Lung (tissue), 12 donors: Measurements from ENCODE around the gene MTA3. TPM values are rescaled to one million over a fixed set of nuclear protein-coding genes. Genes with fewer than 3 reads are reported as not detected.
A peak's percentile ranks its signal among the peaks of the same experiment; 100 is the strongest.

Experiments
- ATAC-seq: fragments of 200-7000 bp; cut with Tn5 transposase; one replicate; pipeline ENCODE4 v1.9.1; 2020; ENCODE audit warnings: moderate number of reproducible peaks; ENCODE audit not compliant: insufficient read depth, low FRiP score
- DNase-seq, 3 donors: peaks; one replicate each; pipeline ENCODE4 v3.0.0-alpha.2; 2013 to 2017
- H3K27ac ChIP-seq, 2 donors: one replicate each; pipeline ENCODE4 v1.5.1; 2013; ENCODE audit warnings: mild to moderate bottlenecking in 2 of 2, moderate library complexity in 2 of 2, control low read depth in 1 of 2, inconsistent platforms in 1 of 2, low read depth in 1 of 2, low read length in 1 of 2
- H3K27me3 ChIP-seq, 3 donors: one replicate each; pipeline ENCODE4 v1.5.1; 2013; ENCODE audit warnings: low read length in 2 of 3; ENCODE audit not compliant: control insufficient read depth in 3 of 3, insufficient read depth in 3 of 3
- H3K36me3 ChIP-seq, 4 donors: one replicate each; pipeline ENCODE4 v1.5.1; 2013; ENCODE audit warnings: low read length in 4 of 4, mild to moderate bottlenecking in 1 of 4, moderate library complexity in 1 of 4; ENCODE audit not compliant: control insufficient read depth in 4 of 4, insufficient read depth in 4 of 4
- H3K4me1 ChIP-seq, 5 donors: one replicate each; pipeline ENCODE4 v1.5.1; 2013; ENCODE audit warnings: low read length in 5 of 5, mild to moderate bottlenecking in 2 of 5, moderate library complexity in 1 of 5; ENCODE audit not compliant: control insufficient read depth in 5 of 5, insufficient read depth in 5 of 5
- H3K4me3 ChIP-seq: one replicate; pipeline ENCODE4 v1.5.1; 2013; ENCODE audit warnings: mild to moderate bottlenecking, control low read depth, moderate library complexity
- H3K9ac ChIP-seq, 2 donors: one replicate each; pipeline ENCODE4 v1.5.1; 2013; ENCODE audit warnings: low read length in 2 of 2, control low read depth in 1 of 2; ENCODE audit not compliant: insufficient read depth in 1 of 2
- H3K9me3 ChIP-seq, 4 donors: one replicate each; pipeline ENCODE4 v1.5.1; 2013; ENCODE audit warnings: low read length in 3 of 4, mild to moderate bottlenecking in 1 of 4, moderate library complexity in 1 of 4; ENCODE audit not compliant: control insufficient read depth in 4 of 4, insufficient read depth in 3 of 4
- WGBS, 2 donors: extraction: QIAGEN DNeasy Blood & Tissue Kit; methylation state at CpG; one replicate each; pipeline ENCODE4 v1.1.7; 2013; 5-methylcytosine and 5-hydroxymethylcytosine counted together
- polyA plus RNA-seq, 2 donors: library from polyadenylated mRNA; stranded (reverse); fragments of 200-250 nt; gene quantifications; one replicate each; pipeline ENCODE4 v1.2.1, GENCODE V29; 2013
- total RNA-seq, 2 donors: library from RNA; depleted of rRNA in 1 of 2; stranded (reverse); fragments of >200 nt in 1 of 2; gene quantifications; one replicate each; pipeline ENCODE4 v1.2.1, GENCODE V29; 2014 to 2021
- TF ChIP-seq, protein P1 (sequence below): IDR thresholded peaks from 2 replicates; pipeline ENCODE4 v1.5.1; 2012; ENCODE audit warnings: mild to moderate bottlenecking; ENCODE audit errors: control extremely low read depth, extremely low read depth
- donor health status: control.
- donor health status: control.
- donor health status: Bipolar disorder and iron deficiency.
- donor health status: healthy.
- donor health status: DM: yes; HTN: yes; CAD: no.

The MTA3 gene
- total and polyA plus RNA-seq, 4 donors = 9.2 to 65.8 (median 24.4) TPM

- Histone ChIP-seq H3K36me3 (no peaks in the 10 kb centered on the region), H3K27ac (no peak overlapping the region), H3K9ac (no peak overlapping the region), H3K9me3 (no peaks in the 10 kb centered on the region), H3K4me1 (no peaks in the 10 kb centered on the region), H3K4me3 (no peak overlapping the region), H3K27me3 (no peaks in the 10 kb centered on the region)
- DNase-seq (peak; percentile 6 to 39 (median 15)), ATAC-seq (no peak)
- TF ChIP-seq, protein P1, sequence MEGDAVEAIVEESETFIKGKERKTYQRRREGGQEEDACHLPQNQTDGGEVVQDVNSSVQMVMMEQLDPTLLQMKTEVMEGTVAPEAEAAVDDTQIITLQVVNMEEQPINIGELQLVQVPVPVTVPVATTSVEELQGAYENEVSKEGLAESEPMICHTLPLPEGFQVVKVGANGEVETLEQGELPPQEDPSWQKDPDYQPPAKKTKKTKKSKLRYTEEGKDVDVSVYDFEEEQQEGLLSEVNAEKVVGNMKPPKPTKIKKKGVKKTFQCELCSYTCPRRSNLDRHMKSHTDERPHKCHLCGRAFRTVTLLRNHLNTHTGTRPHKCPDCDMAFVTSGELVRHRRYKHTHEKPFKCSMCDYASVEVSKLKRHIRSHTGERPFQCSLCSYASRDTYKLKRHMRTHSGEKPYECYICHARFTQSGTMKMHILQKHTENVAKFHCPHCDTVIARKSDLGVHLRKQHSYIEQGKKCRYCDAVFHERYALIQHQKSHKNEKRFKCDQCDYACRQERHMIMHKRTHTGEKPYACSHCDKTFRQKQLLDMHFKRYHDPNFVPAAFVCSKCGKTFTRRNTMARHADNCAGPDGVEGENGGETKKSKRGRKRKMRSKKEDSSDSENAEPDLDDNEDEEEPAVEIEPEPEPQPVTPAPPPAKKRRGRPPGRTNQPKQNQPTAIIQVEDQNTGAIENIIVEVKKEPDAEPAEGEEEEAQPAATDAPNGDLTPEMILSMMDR = no peak
- 59 to 67% methylated on average over 13 of the region's 13 CpGs for WGBS, 2 donors
These were observed 45.1 kb upstream of the MTA3 start for GRCh38 chr2:42523341-42523740.

DNA sequence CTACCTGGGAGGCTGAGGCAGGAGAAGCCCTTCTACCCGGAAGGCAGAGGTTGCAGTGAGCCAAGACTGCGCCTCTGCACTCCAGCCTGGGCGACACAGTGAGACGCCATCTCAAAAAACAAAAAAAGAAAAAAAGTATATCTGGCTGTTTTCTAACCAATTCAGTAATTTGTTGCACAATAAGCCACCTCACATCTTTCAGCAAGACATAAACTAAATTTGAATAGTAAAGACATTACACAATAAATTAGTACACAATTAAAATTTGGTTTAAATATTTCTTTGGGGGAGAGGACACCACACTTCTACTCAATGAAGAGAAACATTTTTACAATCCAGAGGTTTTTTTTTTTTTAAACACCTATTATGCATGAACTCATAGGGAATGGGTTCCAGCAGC, 36.0 kb upstream of the MTA3 start:
- no peak for DNase-seq
- no peak overlapping the region for H3K9ac ChIP-seq
- H3K27me3 ChIP-seq = no peaks in the 10 kb centered on the region
- H3K9me3 ChIP-seq = no peaks in the 10 kb centered on the region
- H3K27ac ChIP-seq = no peak overlapping the region
- TF ChIP-seq, protein P1 = no peak
- H3K36me3 ChIP-seq = no peaks in the 10 kb centered on the region
- no peak for ATAC-seq
- H3K4me1 ChIP-seq = no peaks in the 10 kb centered on the region
- WGBS, 2 donors = 98% methylated on average over 4 of the region's 4 CpGs
- no peak overlapping the region for H3K4me3 ChIP-seq

DNA sequence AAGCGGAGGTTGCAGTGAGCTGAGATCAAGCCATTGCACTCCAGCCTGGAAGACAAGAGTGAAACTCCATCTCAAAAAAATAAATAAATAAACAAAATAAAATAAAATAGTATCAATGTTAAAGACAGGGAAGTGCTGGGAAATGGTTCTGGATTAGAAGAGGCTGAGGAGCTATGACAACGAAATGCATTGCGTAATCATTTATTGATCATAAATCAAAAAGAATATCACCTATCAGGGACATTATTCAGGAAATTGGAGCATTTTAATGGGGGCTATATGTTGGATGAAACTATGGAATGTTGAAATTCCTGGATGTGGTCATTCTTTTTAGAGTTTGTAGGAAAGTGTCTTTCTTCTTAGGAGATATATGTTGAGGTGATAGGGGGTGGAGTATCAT, 30.9 kb upstream of the MTA3 start:
- Histone ChIP-seq H3K36me3 (no peaks in the 10 kb centered on the region), H3K4me1 (no peaks in the 10 kb centered on the region), H3K9ac (no peak overlapping the region), H3K4me3 (no peak overlapping the region), H3K9me3 (no peaks in the 10 kb centered on the region), H3K27ac (no peak overlapping the region), H3K27me3 (no peaks in the 10 kb centered on the region)
- no peak for ATAC-seq
- TF ChIP-seq, protein P1 = no peak
- WGBS, 2 donors = 95% methylated on average over 3 of the region's 3 CpGs
- no peak for DNase-seq

DNA sequence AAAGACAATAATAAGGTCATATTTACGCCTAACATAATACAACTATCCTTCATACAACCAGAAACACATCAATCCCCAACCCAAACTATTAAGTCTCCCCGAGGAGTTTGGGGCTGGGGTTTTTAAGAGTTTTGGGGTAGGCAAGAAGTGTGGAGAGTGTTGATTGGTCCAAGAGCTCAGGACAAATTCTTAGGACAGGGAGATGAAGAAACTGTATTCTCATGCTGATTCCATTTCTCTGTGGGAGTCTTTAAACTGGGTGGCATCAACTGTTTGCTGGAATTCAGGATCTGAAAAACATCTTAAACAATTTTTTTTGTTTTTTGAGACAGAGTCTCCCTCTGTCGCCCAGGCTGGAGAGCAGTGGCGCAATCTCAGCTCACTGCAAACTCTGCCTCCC, 25.6 kb upstream of the MTA3 start:
- Histone ChIP-seq H3K27me3 (no peaks in the 10 kb centered on the region), H3K36me3 (no peaks in the 10 kb centered on the region), H3K9ac (no peak overlapping the region), H3K27ac (no peak overlapping the region), H3K4me1 (no peaks in the 10 kb centered on the region), H3K4me3 (no peak overlapping the region), H3K9me3 (no peaks in the 10 kb centered on the region)
- DNase-seq (no peak), ATAC-seq (no peak)
- TF ChIP-seq, protein P1 = no peak
- 87 to 93% methylated on average over 4 of the region's 4 CpGs for WGBS, 2 donors
